Activated T-cell treated with anti-CD3 and anti-CD28 coated beads, Interleukin-2, amount 50 U/mL, for 72 hours (primary cell): ENCODE data around the gene LSP1. TPM values are rescaled to one million over a fixed set of nuclear protein-coding genes. Genes with fewer than 3 reads are reported as not detected.

ENCODE experiments used
- ATAC-seq, 2 donors: fragments of 150-1000 bp; cut with Tn5 transposase; replicated peaks in 1 of 2; 2 replicates each; pipeline ENCODE4 v1.10.0; 2021; ENCODE audit warnings: moderate library complexity in 2 of 2, mild to moderate bottlenecking in 1 of 2
- DNase-seq, 2 donors: peaks; one replicate each; pipeline ENCODE4 v3.0.0; 2021 to 2022; ENCODE audit warnings: mixed read lengths in 1 of 2
- H3K27ac Mint-ChIP-seq: one replicate; pipeline ENCODE4 v1.8.0; 2022; ENCODE audit warnings: mild to moderate bottlenecking, moderate library complexity, mixed read lengths
- H3K27me3 Mint-ChIP-seq: one replicate; pipeline ENCODE4 v1.8.0; 2022; ENCODE audit warnings: low read depth, mixed read lengths
- H3K36me3 Mint-ChIP-seq, 2 donors: one replicate each; pipeline ENCODE4 v1.8.0; 2022; ENCODE audit warnings: mixed read lengths in 2 of 2, mild to moderate bottlenecking in 1 of 2; ENCODE audit not compliant: insufficient read depth in 2 of 2
- H3K4me1 Mint-ChIP-seq: one replicate; pipeline ENCODE4 v1.8.0; 2022; ENCODE audit warnings: low read depth, mixed read lengths
- H3K4me3 Mint-ChIP-seq, 2 donors: one replicate each; pipeline ENCODE4 v1.8.0; 2022; ENCODE audit warnings: mild to moderate bottlenecking in 2 of 2, mixed read lengths in 2 of 2, moderate library complexity in 2 of 2
- H3K9me3 Mint-ChIP-seq, 2 donors: one replicate each; pipeline ENCODE4 v1.8.0; 2022; ENCODE audit warnings: mixed read lengths in 2 of 2
- total RNA-seq, 2 donors: library from RNA; stranded (reverse); gene quantifications; one replicate each; pipeline ENCODE4 v1.2.3, GENCODE V29; 2022

LSP1 gene
- total RNA-seq, 2 donors from 2014 or later = 301 to 312 TPM

GRCh38 chr11:1817511-1817910 is 35.4 kb upstream of the LSP1 start:
- DNase-seq (no peak), ATAC-seq (no peak)
- Mint-ChIP-seq H3K9me3 (peaks cover 4 to 5% of the 10 kb centered on the region in 2 donors), H3K4me3 (no peak overlapping the region), H3K27me3 (no peaks in the 10 kb centered on the region), H3K27ac (no peak overlapping the region), H3K36me3 (no peaks in the 10 kb centered on the region), H3K4me1 (no peaks in the 10 kb centered on the region)

DNA sequence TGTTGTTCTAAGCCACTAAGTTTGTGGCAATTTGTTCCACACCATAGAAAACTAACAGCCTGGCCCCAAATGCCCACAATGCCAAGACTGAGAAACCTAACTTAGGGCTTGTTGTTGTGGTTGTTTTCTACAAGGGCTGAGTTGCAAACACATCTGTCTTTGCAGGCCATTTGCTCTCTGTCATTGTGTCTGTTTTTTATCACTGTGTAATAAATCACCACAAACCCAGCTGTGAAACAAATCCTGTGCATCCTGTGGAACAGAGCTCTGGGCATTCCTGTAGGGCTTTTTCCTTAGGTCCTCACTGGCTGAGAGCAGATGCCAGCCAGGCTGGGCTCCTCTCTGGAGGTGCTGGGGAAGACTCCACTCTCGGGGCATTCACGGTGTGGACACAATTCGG is 33.8 kb upstream of the LSP1 start:
- H3K36me3 Mint-ChIP-seq = no peaks in the 10 kb centered on the region
- DNase-seq = no peak
- no peak overlapping the region for H3K4me3 Mint-ChIP-seq
- ATAC-seq = no peak
- H3K27me3 Mint-ChIP-seq = no peaks in the 10 kb centered on the region
- H3K9me3 Mint-ChIP-seq = peaks cover 4 to 5% of the 10 kb centered on the region in 2 donors
- H3K4me1 Mint-ChIP-seq = no peaks in the 10 kb centered on the region
- H3K27ac Mint-ChIP-seq = no peak overlapping the region

GRCh38 chr11:1820463-1821325 is 32.2 kb upstream of the LSP1 start:
- ATAC-seq (no peak), DNase-seq (no peak)
- Mint-ChIP-seq H3K27ac (no peak overlapping the region), H3K36me3 (no peaks in the 10 kb centered on the region), H3K27me3 (no peaks in the 10 kb centered on the region), H3K4me3 (no peak overlapping the region), H3K4me1 (no peaks in the 10 kb centered on the region), H3K9me3 (peaks cover 4 to 5% of the 10 kb centered on the region in 2 donors)

DNA sequence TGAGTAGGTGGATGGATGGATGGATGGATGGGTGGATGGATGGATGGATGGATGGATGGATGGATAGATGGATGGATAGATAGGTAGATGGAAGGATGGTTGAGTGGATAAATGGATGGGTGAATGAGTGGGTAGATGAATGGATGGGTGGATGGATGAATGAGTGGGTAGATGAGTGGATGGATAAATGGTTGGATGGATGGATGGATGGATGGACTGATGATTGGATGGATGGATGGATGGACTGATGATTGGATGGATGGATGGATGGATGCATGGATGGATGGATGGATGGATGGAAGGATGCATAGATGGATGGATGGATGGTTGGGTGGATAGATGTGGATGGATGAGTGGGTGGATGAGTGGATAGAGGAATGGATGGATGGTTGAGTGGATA is 31.3 kb upstream of the LSP1 start:
- Mint-ChIP-seq H3K27ac (no peak overlapping the region), H3K9me3 (peaks cover 4 to 5% of the 10 kb centered on the region in 2 donors), H3K4me3 (no peak overlapping the region), H3K27me3 (no peaks in the 10 kb centered on the region), H3K4me1 (no peaks in the 10 kb centered on the region), H3K36me3 (no peaks in the 10 kb centered on the region)
- DNase-seq (no peak), ATAC-seq (no peak)

DNA sequence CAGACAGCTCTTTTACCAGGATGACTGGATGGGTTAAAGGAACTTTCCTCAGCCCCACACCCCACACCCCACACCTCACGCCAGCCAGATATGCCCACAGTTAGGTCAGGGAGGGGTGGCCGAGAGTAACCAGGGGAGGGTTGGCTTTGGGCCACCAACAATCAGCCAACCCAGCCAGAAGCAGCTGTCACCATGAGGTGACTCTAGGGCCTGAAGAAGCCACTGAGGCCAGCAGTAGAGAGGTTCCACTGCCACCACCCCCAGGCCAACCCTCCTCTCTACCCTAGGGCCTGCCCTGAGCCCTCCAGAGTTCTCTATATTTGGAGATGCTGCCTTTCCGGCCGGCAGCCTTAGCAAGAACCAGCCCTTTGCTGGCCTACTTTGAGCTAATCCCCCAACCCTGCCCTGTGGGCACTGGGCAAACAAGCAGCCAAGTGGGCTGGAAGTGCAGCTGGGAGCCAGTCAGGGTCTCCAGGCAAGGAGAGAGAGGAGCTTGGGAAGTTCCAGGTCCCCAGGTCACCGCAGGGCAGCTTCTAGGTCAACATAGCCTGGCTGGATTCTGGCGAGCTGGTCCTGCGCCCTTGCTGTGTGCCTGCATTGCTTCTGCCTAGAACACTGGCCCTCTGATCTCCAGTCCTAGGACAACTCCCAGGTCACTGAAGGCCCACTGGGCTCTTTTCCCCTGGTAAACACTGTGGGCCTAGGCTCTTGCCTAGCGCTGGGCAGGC is 30.1 kb upstream of the LSP1 start:
- no peak for ATAC-seq
- Mint-ChIP-seq H3K4me3 (no peak overlapping the region), H3K36me3 (no peaks in the 10 kb centered on the region), H3K9me3 (peaks cover 4 to 5% of the 10 kb centered on the region in 2 donors), H3K27ac (no peak overlapping the region), H3K27me3 (no peaks in the 10 kb centered on the region), H3K4me1 (no peaks in the 10 kb centered on the region)
- DNase-seq = no peak

- H3K27me3 Mint-ChIP-seq = no peaks in the 10 kb centered on the region
- H3K4me1 Mint-ChIP-seq = no peaks in the 10 kb centered on the region
- no peak for ATAC-seq
- H3K9me3 Mint-ChIP-seq = peaks cover 4 to 5% of the 10 kb centered on the region in 2 donors
- H3K36me3 Mint-ChIP-seq = no peaks in the 10 kb centered on the region
- no peak overlapping the region for H3K27ac Mint-ChIP-seq
- DNase-seq = no peak
- no peak overlapping the region for H3K4me3 Mint-ChIP-seq
Observed at GRCh38 chr11:1823376-1824220, 29.3 kb upstream of the LSP1 start.

DNA sequence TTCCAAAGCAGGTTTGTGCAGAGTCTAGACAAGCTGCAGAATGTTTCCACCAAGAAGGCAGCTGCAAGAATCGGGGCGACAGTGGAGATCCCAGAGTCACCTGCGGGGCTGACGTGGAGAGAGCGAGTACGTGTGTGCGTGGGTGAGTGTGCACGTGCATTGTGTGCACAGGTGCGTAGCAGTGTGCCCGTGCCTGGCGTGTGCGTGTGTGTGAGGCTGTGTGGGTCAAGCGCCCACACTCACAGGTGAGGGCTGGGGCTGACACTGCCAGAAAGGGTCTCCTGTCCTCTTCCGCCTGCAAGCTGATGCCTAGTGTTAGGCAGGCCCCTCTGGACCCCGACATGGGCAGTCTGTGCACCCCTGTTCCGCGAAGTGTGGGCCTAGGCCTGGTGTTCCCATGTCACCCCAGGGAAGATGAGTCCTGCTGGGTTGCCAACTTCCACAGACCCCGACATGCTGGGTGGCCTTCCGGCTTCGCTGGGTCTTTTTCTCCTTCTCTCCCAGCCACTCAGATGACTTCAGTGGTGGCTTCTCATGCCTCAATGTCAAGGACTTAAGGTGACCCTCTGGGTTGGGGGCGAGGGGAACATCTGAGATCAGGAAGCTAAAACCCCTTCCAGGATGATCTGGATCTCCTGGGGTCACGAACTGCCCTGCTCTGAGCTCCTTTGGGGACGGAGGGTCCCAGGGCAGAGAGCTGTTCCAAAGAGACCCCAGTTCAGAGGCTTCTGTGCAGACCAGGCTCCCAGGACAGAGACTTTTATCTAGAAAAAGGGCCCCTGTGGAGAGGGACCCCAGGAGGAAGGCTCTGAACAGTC is 28.5 kb upstream of the LSP1 start:
- no peak for ATAC-seq
- no peak for DNase-seq
- Mint-ChIP-seq H3K9me3 (peaks cover 4% of the 10 kb centered on the region in 2 donors), H3K4me3 (no peak overlapping the region), H3K27me3 (no peaks in the 10 kb centered on the region), H3K36me3 (no peaks in the 10 kb centered on the region), H3K27ac (no peak overlapping the region), H3K4me1 (no peaks in the 10 kb centered on the region)

GRCh38 chr11:1825039-1825740 is 27.7 kb upstream of the LSP1 start:
- Mint-ChIP-seq H3K27ac (no peak overlapping the region), H3K9me3 (peaks cover 2 to 4% of the 10 kb centered on the region in 2 donors), H3K36me3 (no peaks in the 10 kb centered on the region), H3K27me3 (no peaks in the 10 kb centered on the region), H3K4me3 (no peak overlapping the region), H3K4me1 (no peaks in the 10 kb centered on the region)
- ATAC-seq (no peak), DNase-seq (no peak)

DNA sequence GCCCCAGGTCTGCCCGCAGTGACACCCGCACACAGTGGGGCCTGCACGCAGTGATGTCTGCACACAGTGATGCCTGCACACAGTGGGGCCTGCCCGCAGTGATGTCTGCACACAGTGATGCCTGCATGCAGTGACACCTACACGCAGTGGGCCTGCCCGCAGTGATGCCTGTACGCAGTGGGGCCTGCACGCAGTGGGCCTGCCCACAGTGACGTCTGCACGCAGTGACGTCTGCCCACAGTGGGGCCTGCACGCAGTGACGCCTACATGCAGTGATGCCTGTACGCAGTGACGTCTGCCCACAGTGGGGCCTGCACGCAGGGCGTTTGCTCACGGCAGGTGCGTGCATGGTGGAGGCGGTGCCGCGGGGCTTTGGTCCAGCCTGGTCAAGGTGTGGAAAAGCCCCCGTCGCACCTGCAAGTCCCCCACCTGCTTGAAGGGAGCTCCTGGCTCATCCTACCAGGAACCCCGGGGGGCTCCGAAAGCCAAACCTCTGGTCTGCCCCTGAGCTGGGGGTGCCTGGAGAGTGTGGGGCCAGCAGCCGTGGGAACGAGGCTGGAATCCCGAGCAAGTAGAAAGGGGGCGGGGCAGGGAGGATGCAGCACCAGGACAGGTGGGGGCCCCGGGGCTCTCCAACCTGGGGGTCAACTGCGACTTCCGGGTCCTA is 27.0 kb upstream of the LSP1 start:
- no peaks in the 10 kb centered on the region for H3K36me3 Mint-ChIP-seq
- H3K4me1 Mint-ChIP-seq = no peaks in the 10 kb centered on the region
- DNase-seq = no peak
- H3K4me3 Mint-ChIP-seq = no peak overlapping the region
- H3K27ac Mint-ChIP-seq = no peak overlapping the region
- no peaks in the 10 kb centered on the region for H3K27me3 Mint-ChIP-seq
- no peak for ATAC-seq
- H3K9me3 Mint-ChIP-seq = peaks cover 2 to 4% of the 10 kb centered on the region in 2 donors

GRCh38 chr11:1826552-1827094 is 26.3 kb upstream of the LSP1 start:
- no peak overlapping the region for H3K4me3 Mint-ChIP-seq
- H3K4me1 Mint-ChIP-seq = no peaks in the 10 kb centered on the region
- DNase-seq (no peak), ATAC-seq (no peak)
- peaks cover 0 to 3% of the 10 kb centered on the region in 2 donors for H3K9me3 Mint-ChIP-seq
- H3K27me3 Mint-ChIP-seq = no peaks in the 10 kb centered on the region
- no peaks in the 10 kb centered on the region for H3K36me3 Mint-ChIP-seq
- no peak overlapping the region for H3K27ac Mint-ChIP-seq

GRCh38 chr11:1827095-1827813 is 25.6 kb upstream of the LSP1 start:
- Mint-ChIP-seq H3K27me3 (no peaks in the 10 kb centered on the region), H3K9me3 (no peaks in the 10 kb centered on the region), H3K4me3 (no peak overlapping the region), H3K4me1 (no peaks in the 10 kb centered on the region), H3K27ac (no peak overlapping the region), H3K36me3 (no peaks in the 10 kb centered on the region)
- DNase-seq (no peak), ATAC-seq (no peak)
